Uterus (tissue), 2 donors: ENCODE data around the gene TMEM63B.

Experiments
- POLR2A ChIP-seq, 2 donors: fragments of 450-650 bp; IDR thresholded peaks; one replicate each; pipeline ENCODE4 v1.6.1; 2016; ENCODE audit warnings: antibody characterized with exemption in 2 of 2, mild to moderate bottlenecking in 1 of 2, moderate library complexity in 1 of 2
- TF ChIP-seq, protein P1 (sequence below), 4 experiments: fragments of 200-600 bp in 2 of 4; fragments of 450-650 bp in 2 of 4; sonication (generic) in 2 of 4; IDR thresholded peaks; one replicate each; pipeline ENCODE4 v1.5.1; 2016 to 2019; ENCODE audit warnings: antibody characterized with exemption in 4 of 4, mild to moderate bottlenecking in 2 of 4, moderate library complexity in 1 of 4

- TF ChIP-seq, protein P1, sequence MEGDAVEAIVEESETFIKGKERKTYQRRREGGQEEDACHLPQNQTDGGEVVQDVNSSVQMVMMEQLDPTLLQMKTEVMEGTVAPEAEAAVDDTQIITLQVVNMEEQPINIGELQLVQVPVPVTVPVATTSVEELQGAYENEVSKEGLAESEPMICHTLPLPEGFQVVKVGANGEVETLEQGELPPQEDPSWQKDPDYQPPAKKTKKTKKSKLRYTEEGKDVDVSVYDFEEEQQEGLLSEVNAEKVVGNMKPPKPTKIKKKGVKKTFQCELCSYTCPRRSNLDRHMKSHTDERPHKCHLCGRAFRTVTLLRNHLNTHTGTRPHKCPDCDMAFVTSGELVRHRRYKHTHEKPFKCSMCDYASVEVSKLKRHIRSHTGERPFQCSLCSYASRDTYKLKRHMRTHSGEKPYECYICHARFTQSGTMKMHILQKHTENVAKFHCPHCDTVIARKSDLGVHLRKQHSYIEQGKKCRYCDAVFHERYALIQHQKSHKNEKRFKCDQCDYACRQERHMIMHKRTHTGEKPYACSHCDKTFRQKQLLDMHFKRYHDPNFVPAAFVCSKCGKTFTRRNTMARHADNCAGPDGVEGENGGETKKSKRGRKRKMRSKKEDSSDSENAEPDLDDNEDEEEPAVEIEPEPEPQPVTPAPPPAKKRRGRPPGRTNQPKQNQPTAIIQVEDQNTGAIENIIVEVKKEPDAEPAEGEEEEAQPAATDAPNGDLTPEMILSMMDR (IDR thresholded peaks at IDR 0.05), result no peak
- no peak for TF ChIP-seq POLR2A (IDR thresholded peaks at IDR 0.05)
These were observed 31.4 kb downstream of the TMEM63B start, which contains the start of gene CAPN11 for GRCh38 chr6:44158770-44159228.
